ENCODE data around the gene CPOX. TPM values are rescaled to one million over a fixed set of nuclear protein-coding genes. Genes with fewer than 3 reads are reported as not detected.
A peak's percentile ranks its signal among the peaks of the same experiment; 100 is the strongest.

CPOX gene
- total RNA-seq, 2 experiments from 2014 or later, result 7.0 to 10.5 TPM

- H3K27ac ChIP-seq (ENCODE audit: low read depth in 1 of 2, low read length in 2 of 2), result peak overlapping the region; percentile 54 to 61
Measured at GRCh38 chr3:98558100-98558827, 35.1 kb downstream of the CPOX start.

DNA sequence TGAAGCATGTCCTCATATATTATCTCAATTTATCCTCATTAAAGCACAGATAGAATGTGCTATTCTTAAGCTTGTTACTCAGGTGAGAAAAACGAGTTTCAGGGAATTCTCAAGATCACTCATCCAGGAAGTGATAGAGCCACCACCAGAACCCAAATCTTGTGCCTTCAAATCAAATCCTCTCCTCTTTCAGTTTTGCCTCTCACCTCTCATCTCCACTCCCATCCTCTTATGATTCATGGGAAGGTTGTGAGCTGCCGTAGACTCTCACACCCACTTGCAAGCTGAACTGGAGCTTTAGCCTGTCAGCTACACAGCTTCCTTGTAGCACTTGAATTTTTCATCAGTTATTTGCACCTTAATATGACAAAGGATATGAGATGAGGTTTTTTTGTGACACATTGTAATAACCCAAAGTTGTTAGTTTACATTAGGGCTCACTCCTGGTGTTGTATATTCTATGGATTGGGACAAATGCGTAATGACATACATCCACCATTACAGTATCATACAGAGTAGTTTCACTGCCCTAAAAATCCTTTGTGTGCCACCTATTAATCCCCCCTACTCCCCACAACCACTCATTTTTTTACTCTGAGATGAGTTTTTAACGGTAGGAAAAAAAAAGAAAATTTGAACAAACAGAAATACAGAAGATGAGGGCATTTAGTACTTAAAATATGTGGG is 35.9 kb downstream of the CPOX start:
- ChIA-PET CTCF (interaction anchor here (1.2 kb wide), 1 partner anchor 15 kb away, joined by 3 read pairs; no protein-coding TSS in a partner anchor), POLR2A (interaction anchor here (0.7 to 6.3 kb wide), 10 partner anchors 8 to 42 kb away, joined by 3 to 57 read pairs (median 6); partner anchors contain the start of genes CLDND1 and CPOX)
- Mint-ChIP-seq H3K9me3 (no peaks in the 10 kb centered on the region), H3K36me3 (ENCODE audit: low read depth) (no peaks in the 10 kb centered on the region), H3K4me3 (peak overlapping the region; percentile 74), H3K27me3 (no peaks in the 10 kb centered on the region), H3K27ac (peak overlapping the region; percentile 92), H3K4me1 (ENCODE audit: low read depth) (peaks cover 77% of the 10 kb centered on the region)
- Histone ChIP-seq H3K4me1 (ENCODE audit: insufficient read depth, low read length) (peaks cover 39% of the 10 kb centered on the region), H3K27me3 (ENCODE audit: control insufficient read depth in 1 of 2, insufficient read depth in 2 of 2, low read length in 2 of 2) (no peaks in the 10 kb centered on the region), H3K4me3 (ENCODE audit: low read length) (no peak overlapping the region), H3K36me3 (ENCODE audit: insufficient read depth, low read length) (no peaks in the 10 kb centered on the region), H3K9me3 (ENCODE audit: control insufficient read depth in 1 of 2, insufficient read depth in 1 of 2, low read length in 2 of 2) (no peaks in the 10 kb centered on the region), H3K27ac (ENCODE audit: low read depth in 1 of 2, low read length in 2 of 2) (peak overlapping the region; percentile 54 to 61)
- ATAC-seq (ENCODE audit: poor library complexity) (peak; percentile 25), DNase-seq (peak in 5 of 14 experiments; percentile 6 to 73 (median 59))
- no peak for TF ChIP-seq CTCF (IDR thresholded peaks at IDR 0.05)
- intact Hi-C loops (cut with DNase I, micrococcal nuclease), result no loop called here

More at GRCh38 chr3:98558100-98558827, 35.1 kb downstream of the CPOX start:
- H3K27ac Mint-ChIP-seq, result peak overlapping the region; percentile 92
- Histone ChIP-seq H3K4me3 (ENCODE audit: low read length) (no peak overlapping the region), H3K36me3 (ENCODE audit: insufficient read depth, low read length) (no peaks in the 10 kb centered on the region), H3K27me3 (ENCODE audit: control insufficient read depth in 1 of 2, insufficient read depth in 2 of 2, low read length in 2 of 2) (no peaks in the 10 kb centered on the region), H3K9me3 (ENCODE audit: control insufficient read depth in 1 of 2, insufficient read depth in 1 of 2, low read length in 2 of 2) (no peaks in the 10 kb centered on the region), H3K4me1 (ENCODE audit: insufficient read depth, low read length) (peaks cover 39% of the 10 kb centered on the region)
- H3K36me3 Mint-ChIP-seq (ENCODE audit: low read depth), result no peaks in the 10 kb centered on the region
- no peaks in the 10 kb centered on the region for H3K27me3 Mint-ChIP-seq
- ChIA-PET CTCF (no interaction called here), POLR2A (interaction anchor here (0.6 to 4.7 kb wide), 5 partner anchors 14 to 43 kb away, joined by 3 to 39 read pairs (median 4); partner anchors contain the start of genes CLDND1 and CPOX)
- peaks cover 77% of the 10 kb centered on the region for H3K4me1 Mint-ChIP-seq (ENCODE audit: low read depth)
- no peak overlapping the region for H3K4me3 Mint-ChIP-seq
- intact Hi-C loops (cut with DNase I, micrococcal nuclease), result no loop called here
- no peak for TF ChIP-seq CTCF (IDR thresholded peaks at IDR 0.05)
- no peaks in the 10 kb centered on the region for H3K9me3 Mint-ChIP-seq
- no peak for DNase-seq
- ATAC-seq (ENCODE audit: poor library complexity), result no peak

GRCh38 chr3:98556164-98557130 is 37.0 kb downstream of the CPOX start:
- H3K27me3 ChIP-seq (ENCODE audit: control insufficient read depth in 1 of 2, insufficient read depth in 2 of 2, low read length in 2 of 2), result no peaks in the 10 kb centered on the region
- peaks cover 37% of the 10 kb centered on the region for H3K4me1 ChIP-seq (ENCODE audit: insufficient read depth, low read length)
- H3K9me3 Mint-ChIP-seq, result no peaks in the 10 kb centered on the region
- H3K9me3 ChIP-seq (ENCODE audit: control insufficient read depth in 1 of 2, insufficient read depth in 1 of 2, low read length in 2 of 2), result no peaks in the 10 kb centered on the region
- H3K4me3 Mint-ChIP-seq, result peak overlapping the region; percentile 65
- ChIA-PET CTCF (interaction anchor here (0.6 to 1.2 kb wide), 3 partner anchors 8 to 34 kb away, joined by 3 read pairs; partner anchors contain the start of gene CLDND1), POLR2A (interaction anchor here (0.6 to 6.3 kb wide), 17 partner anchors 9 to 468 kb away, joined by 3 to 57 read pairs (median 4); partner anchors contain the start of genes CLDND1 and CPOX)
- no peaks in the 10 kb centered on the region for H3K36me3 ChIP-seq (ENCODE audit: insufficient read depth, low read length)
- H3K4me1 Mint-ChIP-seq (ENCODE audit: low read depth), result peaks cover 75% of the 10 kb centered on the region
- ATAC-seq (ENCODE audit: poor library complexity), result peak; percentile 84
- peak overlapping the region; percentile 92 for H3K27ac Mint-ChIP-seq
- intact Hi-C loops (cut with DNase I, micrococcal nuclease), result no loop called here
- TF ChIP-seq CTCF (IDR thresholded peaks at IDR 0.05), result no peak
- no peaks in the 10 kb centered on the region for H3K27me3 Mint-ChIP-seq
- H3K27ac ChIP-seq (ENCODE audit: low read depth in 1 of 2, low read length in 2 of 2), result peak overlapping the region; percentile 54 to 61
- DNase-seq, result peak in 13 of 14 experiments; percentile 29 to 93 (median 49)
- H3K4me3 ChIP-seq (ENCODE audit: low read length), result peak overlapping the region; percentile 32
- no peaks in the 10 kb centered on the region for H3K36me3 Mint-ChIP-seq (ENCODE audit: low read depth)

Measured in CD4-positive, alpha-beta T cell (primary cell).